ENCODE measurements around the gene LHX8.

Gene LHX8

GRCh38 chr1:75092141-75092540 lies 42.0 kb upstream of the LHX8 start:
- H3K9ac ChIP-seq (ENCODE audit: low read depth, low read length), result no peak overlapping the region
- no peak for ATAC-seq (ENCODE audit: insufficient read depth, low read depth)

GRCh38 chr1:75097654-75098053 lies 36.5 kb upstream of the LHX8 start:
- no peak overlapping the region for H3K4me3 ChIP-seq (ENCODE audit: low read depth in 1 of 2, low read length in 2 of 2)
- H4K20me1 ChIP-seq (ENCODE audit: insufficient read depth, low read length), result no peaks in the 10 kb centered on the region
- no peaks in the 10 kb centered on the region for H3K27me3 ChIP-seq (ENCODE audit: insufficient read depth, low read length, poor library complexity)
- no peaks in the 10 kb centered on the region for H3K9me3 ChIP-seq (ENCODE audit: insufficient read depth, low read length, severe bottlenecking)
- no peak overlapping the region for H3K27ac ChIP-seq (ENCODE audit: low read length)
- no peaks in the 10 kb centered on the region for H3K79me2 ChIP-seq (ENCODE audit: insufficient read depth, low read length)
- no peak for TF ChIP-seq CTCF (IDR thresholded peaks at IDR 0.05; ENCODE audit: borderline replicate concordance, extremely low read depth, low read length, poor library complexity, severe bottlenecking)
- no peak for TF ChIP-seq EZH2 (IDR thresholded peaks at IDR 0.05; ENCODE audit: borderline replicate concordance, low read depth, low read length, severe bottlenecking)
- H3K4me2 ChIP-seq (ENCODE audit: insufficient read depth, low read length), result no peak overlapping the region
- no peaks in the 10 kb centered on the region for H3K36me3 ChIP-seq (ENCODE audit: insufficient read depth, low read length)
- no peak overlapping the region for H3K9ac ChIP-seq (ENCODE audit: low read depth, low read length)
- no peak for DNase-seq
- H2AFZ ChIP-seq (ENCODE audit: low read depth, low read length), result no peak overlapping the region
- H3K4me1 ChIP-seq (ENCODE audit: insufficient read depth, low read length), result no peaks in the 10 kb centered on the region
- no peak for ATAC-seq (ENCODE audit: insufficient read depth, low read depth)

More at GRCh38 chr1:75092141-75092540, 42.0 kb upstream of the LHX8 start:
- H3K36me3 ChIP-seq (ENCODE audit: insufficient read depth, low read length), result no peaks in the 10 kb centered on the region
- H3K4me1 ChIP-seq (ENCODE audit: insufficient read depth, low read length), result no peaks in the 10 kb centered on the region
- H3K9me3 ChIP-seq (ENCODE audit: insufficient read depth, low read length, severe bottlenecking), result no peaks in the 10 kb centered on the region
- DNase-seq, result no peak
- H3K27me3 ChIP-seq (ENCODE audit: insufficient read depth, low read length, poor library complexity), result no peaks in the 10 kb centered on the region
- H3K4me3 ChIP-seq (ENCODE audit: low read depth in 1 of 2, low read length in 2 of 2), result no peak overlapping the region
- H3K4me2 ChIP-seq (ENCODE audit: insufficient read depth, low read length), result no peak overlapping the region
- no peaks in the 10 kb centered on the region for H3K79me2 ChIP-seq (ENCODE audit: insufficient read depth, low read length)
- H4K20me1 ChIP-seq (ENCODE audit: insufficient read depth, low read length), result no peaks in the 10 kb centered on the region
- no peak overlapping the region for H2AFZ ChIP-seq (ENCODE audit: low read depth, low read length)
- no peak overlapping the region for H3K27ac ChIP-seq (ENCODE audit: low read length)
- no peak for TF ChIP-seq EZH2 (IDR thresholded peaks at IDR 0.05; ENCODE audit: borderline replicate concordance, low read depth, low read length, severe bottlenecking)
- no peak for TF ChIP-seq CTCF (IDR thresholded peaks at IDR 0.05; ENCODE audit: borderline replicate concordance, extremely low read depth, low read length, poor library complexity, severe bottlenecking)

- no peak for DNase-seq
- H3K9me3 ChIP-seq (ENCODE audit: insufficient read depth, low read length, severe bottlenecking), result no peaks in the 10 kb centered on the region
- H3K27ac ChIP-seq (ENCODE audit: low read length), result no peak overlapping the region
- TF ChIP-seq EZH2 (IDR thresholded peaks at IDR 0.05; ENCODE audit: borderline replicate concordance, low read depth, low read length, severe bottlenecking) (no peak), CTCF (IDR thresholded peaks at IDR 0.05; ENCODE audit: borderline replicate concordance, extremely low read depth, low read length, poor library complexity, severe bottlenecking) (no peak)
- H4K20me1 ChIP-seq (ENCODE audit: insufficient read depth, low read length), result no peaks in the 10 kb centered on the region
- no peak overlapping the region for H3K9ac ChIP-seq (ENCODE audit: low read depth, low read length)
- no peak overlapping the region for H3K4me2 ChIP-seq (ENCODE audit: insufficient read depth, low read length)
- H3K4me1 ChIP-seq (ENCODE audit: insufficient read depth, low read length), result no peaks in the 10 kb centered on the region
- no peaks in the 10 kb centered on the region for H3K27me3 ChIP-seq (ENCODE audit: insufficient read depth, low read length, poor library complexity)
- no peaks in the 10 kb centered on the region for H3K36me3 ChIP-seq (ENCODE audit: insufficient read depth, low read length)
- no peak overlapping the region for H3K4me3 ChIP-seq (ENCODE audit: low read depth in 1 of 2, low read length in 2 of 2)
- no peak for ATAC-seq (ENCODE audit: insufficient read depth, low read depth)
- no peaks in the 10 kb centered on the region for H3K79me2 ChIP-seq (ENCODE audit: insufficient read depth, low read length)
- no peak overlapping the region for H2AFZ ChIP-seq (ENCODE audit: low read depth, low read length)
Observed at GRCh38 chr1:75099581-75099980, 34.6 kb upstream of the LHX8 start.

Data from DND-41 (cell line).